WI38 (cell line): ENCODE results near the gene ERCC4.

Experiments used
- H3K4me3 ChIP-seq: 2 replicates; pipeline ENCODE4 v1.5.1; 2011; ENCODE audit warnings: low read depth, mild to moderate bottlenecking, control low read depth, low read length
- TF ChIP-seq, protein P1 (sequence below): IDR thresholded peaks from 2 replicates; pipeline ENCODE4 v1.5.1; 2012; ENCODE audit warnings: low read depth, mild to moderate bottlenecking, control low read depth, low read length

Gene ERCC4

DNA sequence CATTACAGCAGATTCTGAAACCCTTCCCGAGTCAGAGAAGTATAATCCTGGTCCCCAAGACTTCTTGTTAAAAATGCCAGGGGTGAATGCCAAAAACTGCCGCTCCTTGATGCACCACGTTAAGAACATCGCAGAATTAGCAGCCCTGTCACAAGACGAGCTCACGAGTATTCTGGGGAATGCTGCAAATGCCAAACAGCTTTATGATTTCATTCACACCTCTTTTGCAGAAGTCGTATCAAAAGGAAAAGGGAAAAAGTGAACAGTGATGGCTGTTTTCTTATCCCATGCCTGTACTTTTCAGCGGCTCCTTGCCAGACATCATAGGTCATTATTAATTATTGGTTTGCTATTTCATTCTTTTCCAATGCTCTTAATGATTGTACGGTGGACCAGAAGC lies 28.1 kb downstream of the ERCC4 start:
- no peak overlapping the region for H3K4me3 ChIP-seq
- TF ChIP-seq, protein P1, sequence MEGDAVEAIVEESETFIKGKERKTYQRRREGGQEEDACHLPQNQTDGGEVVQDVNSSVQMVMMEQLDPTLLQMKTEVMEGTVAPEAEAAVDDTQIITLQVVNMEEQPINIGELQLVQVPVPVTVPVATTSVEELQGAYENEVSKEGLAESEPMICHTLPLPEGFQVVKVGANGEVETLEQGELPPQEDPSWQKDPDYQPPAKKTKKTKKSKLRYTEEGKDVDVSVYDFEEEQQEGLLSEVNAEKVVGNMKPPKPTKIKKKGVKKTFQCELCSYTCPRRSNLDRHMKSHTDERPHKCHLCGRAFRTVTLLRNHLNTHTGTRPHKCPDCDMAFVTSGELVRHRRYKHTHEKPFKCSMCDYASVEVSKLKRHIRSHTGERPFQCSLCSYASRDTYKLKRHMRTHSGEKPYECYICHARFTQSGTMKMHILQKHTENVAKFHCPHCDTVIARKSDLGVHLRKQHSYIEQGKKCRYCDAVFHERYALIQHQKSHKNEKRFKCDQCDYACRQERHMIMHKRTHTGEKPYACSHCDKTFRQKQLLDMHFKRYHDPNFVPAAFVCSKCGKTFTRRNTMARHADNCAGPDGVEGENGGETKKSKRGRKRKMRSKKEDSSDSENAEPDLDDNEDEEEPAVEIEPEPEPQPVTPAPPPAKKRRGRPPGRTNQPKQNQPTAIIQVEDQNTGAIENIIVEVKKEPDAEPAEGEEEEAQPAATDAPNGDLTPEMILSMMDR, result no peak

DNA sequence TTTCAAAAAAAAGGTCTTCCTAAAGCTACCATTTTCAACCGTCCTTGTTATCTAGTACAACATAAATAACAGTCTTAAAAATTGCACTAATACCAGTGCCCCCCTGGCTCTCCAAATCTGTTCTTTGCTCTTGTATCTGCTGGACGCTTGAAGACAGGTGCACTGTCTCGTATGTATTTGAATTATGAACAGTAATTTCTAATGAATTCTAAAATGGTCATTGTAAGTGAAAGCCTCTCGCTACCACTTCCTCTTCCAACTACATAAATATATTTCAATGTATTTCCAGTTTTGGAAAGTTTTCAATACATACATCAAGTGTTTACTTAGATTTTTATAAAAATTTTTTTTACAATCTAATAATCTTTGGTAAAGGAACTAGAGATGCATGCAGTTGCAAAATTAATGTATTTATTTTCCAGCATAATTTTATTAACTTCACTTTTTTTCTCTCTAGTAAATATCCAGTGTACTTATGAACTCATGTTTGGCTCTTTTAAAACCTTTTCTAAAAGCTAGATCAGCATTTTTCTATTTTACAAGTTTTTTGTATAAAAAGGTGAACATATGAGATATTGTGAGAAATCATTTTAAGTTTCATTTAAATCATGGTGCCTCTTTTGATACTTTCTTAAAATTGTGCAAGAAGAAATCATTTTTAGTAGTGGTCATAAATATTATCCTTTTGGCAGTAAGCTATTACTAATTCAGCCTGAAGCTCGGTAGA lies 31.0 kb downstream of the ERCC4 start:
- no peak overlapping the region for H3K4me3 ChIP-seq
- TF ChIP-seq, protein P1, result no peak

DNA sequence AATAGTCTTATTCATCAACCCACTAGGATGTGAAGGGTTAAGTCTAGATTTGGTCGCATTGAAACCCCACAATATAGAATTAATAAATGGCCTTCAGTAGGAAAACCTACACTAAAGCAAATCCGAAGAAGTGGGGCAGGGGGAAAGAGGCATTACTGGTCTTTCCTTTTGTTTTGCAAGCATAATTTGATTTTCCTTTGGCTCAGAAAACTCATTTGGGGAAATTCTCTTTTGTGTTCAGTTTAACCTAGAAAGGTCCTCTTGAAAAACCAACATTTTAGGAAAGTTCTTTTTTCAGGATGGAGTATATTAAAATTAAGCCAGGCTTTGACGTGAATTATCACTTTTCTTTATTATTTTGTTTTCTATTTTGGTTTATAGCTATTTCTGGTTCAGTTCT lies 31.7 kb downstream of the ERCC4 start:
- TF ChIP-seq, protein P1, result no peak
- no peak overlapping the region for H3K4me3 ChIP-seq

DNA sequence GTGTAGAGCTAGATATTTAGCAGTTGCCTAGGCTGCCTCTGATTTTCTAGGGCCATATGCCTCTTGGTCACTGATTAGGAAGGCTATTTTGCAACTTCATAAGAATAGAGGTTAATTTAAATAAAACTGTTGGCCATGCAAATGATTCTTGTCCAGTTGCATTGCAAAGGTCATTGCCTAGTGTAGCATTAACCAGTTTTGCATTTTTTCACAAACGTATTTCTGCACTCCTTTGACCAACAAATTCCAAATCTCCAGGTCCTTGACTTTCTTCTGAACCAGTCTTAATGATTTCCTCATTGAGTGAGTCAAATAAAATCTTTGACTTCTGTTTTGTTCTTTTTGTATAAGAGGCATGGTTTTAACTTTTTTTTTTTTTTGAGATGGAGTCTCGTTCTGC lies 33.5 kb downstream of the ERCC4 start:
- TF ChIP-seq, protein P1, result no peak
- no peak overlapping the region for H3K4me3 ChIP-seq

DNA sequence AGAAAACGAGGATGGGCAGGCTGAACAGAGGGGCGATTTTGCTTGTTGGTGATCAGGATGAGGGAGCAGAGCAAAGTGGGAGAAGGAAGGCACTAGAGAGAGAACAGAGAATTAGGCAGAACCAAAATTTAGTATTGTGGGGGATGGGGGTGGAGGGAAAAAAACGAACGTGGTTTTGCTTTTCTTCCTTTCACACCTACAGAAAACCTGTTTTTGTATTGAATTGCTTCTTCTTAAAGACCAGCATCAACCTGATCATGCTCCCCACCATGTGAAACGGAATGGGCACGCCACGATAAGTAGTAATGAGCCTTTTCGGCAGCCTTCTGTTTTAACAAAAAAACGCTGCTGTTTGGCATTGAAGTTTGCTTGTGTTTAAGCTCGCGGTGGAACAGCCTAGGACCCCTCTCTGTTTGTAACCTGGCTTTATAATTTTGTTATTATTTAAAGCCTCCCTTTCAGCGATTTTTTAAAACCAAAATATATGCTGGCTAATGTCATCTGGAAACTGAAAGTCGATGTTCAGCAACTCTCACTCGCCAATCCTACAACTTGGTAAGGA lies 36.8 kb downstream of the ERCC4 start:
- TF ChIP-seq, protein P1, result no peak
- peak overlapping the region; percentile 49 for H3K4me3 ChIP-seq

DNA sequence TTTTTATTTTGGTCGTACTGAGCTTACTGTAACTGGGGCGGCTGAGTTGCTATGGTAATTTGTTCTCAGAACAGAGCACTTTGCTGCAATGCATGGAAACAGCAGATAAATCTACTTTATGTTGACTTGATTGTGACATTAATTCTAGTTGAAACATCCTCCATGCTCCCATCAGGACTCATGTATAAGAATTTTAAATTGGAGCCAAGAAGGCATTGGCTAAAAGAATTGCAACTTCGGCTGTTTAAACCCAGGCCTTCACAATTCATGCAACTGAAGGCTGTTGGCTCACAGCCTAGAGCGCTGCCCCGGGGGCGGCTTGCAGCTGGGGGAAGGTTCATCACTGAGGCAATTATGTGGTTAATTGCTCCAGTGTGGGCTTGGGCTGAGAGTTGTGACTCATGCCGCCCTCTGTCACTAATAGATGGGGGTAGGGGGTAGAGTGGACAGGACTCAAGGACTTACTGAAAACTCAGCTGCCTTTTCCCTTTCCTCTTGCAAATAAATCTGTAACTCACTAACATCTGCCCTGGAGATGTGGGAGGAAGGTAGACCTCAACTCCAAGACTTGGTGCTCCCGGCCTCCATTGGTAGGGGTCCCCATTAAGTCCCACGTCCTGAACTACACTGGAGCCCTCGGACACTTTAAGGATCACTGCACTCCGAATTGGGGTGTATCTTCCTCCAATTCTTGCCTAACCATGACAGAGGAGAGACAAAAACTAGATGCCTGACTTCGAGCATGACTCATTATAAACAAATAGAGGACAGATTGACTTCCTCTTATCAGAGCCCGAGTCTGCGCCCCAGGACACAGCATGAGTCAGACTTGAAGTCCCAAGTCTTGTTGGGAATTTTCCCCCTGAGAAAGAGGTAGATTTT lies 37.5 kb downstream of the ERCC4 start:
- TF ChIP-seq, protein P1, result no peak
- peak overlapping the region; percentile 49 for H3K4me3 ChIP-seq

DNA sequence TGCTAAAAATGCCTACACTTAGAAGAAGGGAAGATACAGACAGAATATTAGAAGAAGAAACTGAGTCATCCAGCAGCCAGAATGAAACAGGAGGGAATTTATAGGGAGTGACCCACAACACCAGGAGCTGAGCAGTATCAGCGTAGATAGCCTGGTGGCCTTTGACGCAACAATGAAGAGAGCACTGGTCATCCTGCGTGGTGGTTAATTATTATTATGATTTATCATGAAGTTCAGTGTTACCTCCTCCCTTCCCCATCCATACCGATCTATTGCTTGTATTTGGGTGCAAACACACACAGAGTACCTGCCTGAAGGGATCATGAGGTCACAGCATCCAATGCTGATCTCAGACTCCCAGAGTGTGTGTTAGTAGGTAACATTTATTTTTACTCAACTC lies 38.5 kb downstream of the ERCC4 start:
- TF ChIP-seq, protein P1, result no peak

More for the DNA sequence above, 38.5 kb downstream of the ERCC4 start:
- H3K4me3 ChIP-seq, result no peak overlapping the region
